Putamen (tissue), 1 donor: ENCODE results near the gene SENP2.
"Not testable (repeated sequence)": the region's sequence is repeated elsewhere in the genome, so short reads cannot be mapped to it uniquely, and the experiment has no call there.

Experiments used
- DNase-seq: peaks from one replicate; pipeline ENCODE4 v3.0.0-alpha.2; 2016; ENCODE audit warnings: low spot score

The SENP2 gene

GRCh38 chr3:185585859-185586685 lies at the start of gene SENP2:
TSS of gene SENP2 (plus strand) at chr3:185586295. CDS start at chr3:185586414, 119 bp downstream.
- DNase-seq: peak; percentile 99

GRCh38 chr3:185537369-185537970 lies 48.6 kb upstream of the SENP2 start:
- DNase-seq: no peak

- DNase-seq: no peak
Measured at GRCh38 chr3:185539934-185540333, 46.2 kb upstream of the SENP2 start.

GRCh38 chr3:185540695-185541094 lies 45.4 kb upstream of the SENP2 start:
- DNase-seq: no peak

- DNase-seq: peak; percentile 64
Measured at GRCh38 chr3:185549122-185549521, 37.0 kb upstream of the SENP2 start.

- no peak for DNase-seq
Measured at GRCh38 chr3:185549651-185550111, 36.4 kb upstream of the SENP2 start.

- DNase-seq: no peak
Measured at GRCh38 chr3:185552358-185552877, 33.7 kb upstream of the SENP2 start, which contains the start of gene LIPH. TSS of gene LIPH (minus strand) at chr3:185552588. CDS start at chr3:185552471, 117 bp downstream.

GRCh38 chr3:185555101-185555501 lies 31.0 kb upstream of the SENP2 start:
- no peak for DNase-seq

GRCh38 chr3:185555860-185556347 lies 30.2 kb upstream of the SENP2 start:
- DNase-seq: no peak

GRCh38 chr3:185556640-185557039 lies 29.5 kb upstream of the SENP2 start:
- not testable (repeated sequence) for DNase-seq

GRCh38 chr3:185558395-185558794 lies 27.7 kb upstream of the SENP2 start:
- DNase-seq: no peak

- no peak for DNase-seq
Measured at GRCh38 chr3:185559706-185560090, 26.4 kb upstream of the SENP2 start.

- no peak for DNase-seq
Measured at GRCh38 chr3:185560676-185561075, 25.4 kb upstream of the SENP2 start.

- DNase-seq: no peak
Measured at GRCh38 chr3:185561374-185561943, 24.6 kb upstream of the SENP2 start.

GRCh38 chr3:185561958-185562357 lies 24.1 kb upstream of the SENP2 start:
- DNase-seq: no peak

- DNase-seq: no peak
Measured at GRCh38 chr3:185572183-185572582, 13.9 kb upstream of the SENP2 start.

GRCh38 chr3:185575108-185575869 lies 10.8 kb upstream of the SENP2 start:
- DNase-seq: not testable (repeated sequence)

GRCh38 chr3:185582236-185582635 lies 3.9 kb upstream of the SENP2 start:
- no peak for DNase-seq

GRCh38 chr3:185582871-185583270 lies 3.2 kb upstream of the SENP2 start:
- DNase-seq: no peak

GRCh38 chr3:185583925-185584324 lies 2.2 kb upstream of the SENP2 start:
- DNase-seq: no peak

GRCh38 chr3:185584686-185585085 lies 1.4 kb upstream of the SENP2 start:
- DNase-seq: no peak

- no peak for DNase-seq
Measured at GRCh38 chr3:185585518-185585858, 607 bp upstream of the SENP2 start.
